CD4-positive, alpha-beta T cell (primary cell): ENCODE results near the gene TMC6. TPM values are rescaled to one million over a fixed set of nuclear protein-coding genes. Genes with fewer than 3 reads are reported as not detected.
A peak's percentile ranks its signal among the peaks of the same experiment; 100 is the strongest.

Source experiments
- ATAC-seq: fragments of 200-7000 bp; cut with Tn5 transposase; one replicate; pipeline ENCODE4 v1.10.0; 2022; ENCODE audit warnings: mild to moderate bottlenecking; ENCODE audit not compliant: poor library complexity
- CTCF ChIA-PET: fragments of 350-600 bp; sonication (Branson Sonifier 250); formaldehyde crosslinking; loops from one replicate; lab custom pipeline; 2021; ENCODE audit warnings: antibody characterized with exemption, inconsistent platforms; lab: Charles Lee
- POLR2A ChIA-PET: fragments of 350-600 bp; sonication (Branson Sonifier 250); formaldehyde crosslinking; loops from one replicate; lab custom pipeline; 2021; ENCODE audit warnings: antibody characterized with exemption, inconsistent platforms; lab: Charles Lee
- DNase-seq, 14 experiments: peaks; one replicate each; pipeline ENCODE4 v3.0.0-alpha.2; 2013 to 2020; ENCODE audit warnings: mixed read lengths in 2 of 14
- H3K27ac ChIP-seq, 2 donors: one replicate each; pipeline versions ENCODE4 v1.5.1 to v1.7.0; 2013; ENCODE audit warnings: low read length in 2 of 2, low read depth in 1 of 2, mild to moderate bottlenecking in 1 of 2
- H3K27me3 ChIP-seq, 2 experiments: 1 replicate in 1 of 2; 2 replicates in 1 of 2; pipeline versions ENCODE4 v1.6.1 to v1.7.0; 2013; ENCODE audit warnings: low read length in 2 of 2, control low read depth in 1 of 2, mild to moderate bottlenecking in 1 of 2, moderate library complexity in 1 of 2; ENCODE audit not compliant: insufficient read depth in 2 of 2, control insufficient read depth in 1 of 2
- H3K36me3 ChIP-seq: one replicate; pipeline ENCODE4 v1.6.1; 2013; ENCODE audit warnings: low read length, control low read depth; ENCODE audit not compliant: insufficient read depth
- H3K4me1 ChIP-seq: one replicate; pipeline ENCODE4 v1.6.1; 2013; ENCODE audit warnings: low read length, control low read depth; ENCODE audit not compliant: insufficient read depth
- H3K4me3 ChIP-seq: one replicate; pipeline ENCODE4 v1.5.1; 2013; ENCODE audit warnings: mild to moderate bottlenecking, low read length, moderate library complexity
- H3K9me3 ChIP-seq, 2 experiments: 1 replicate in 1 of 2; 2 replicates in 1 of 2; pipeline versions ENCODE4 v1.6.1 to v1.7.0; 2013; ENCODE audit warnings: low read length in 2 of 2, mild to moderate bottlenecking in 2 of 2, control low read depth in 1 of 2, moderate library complexity in 1 of 2; ENCODE audit not compliant: control insufficient read depth in 1 of 2, insufficient read depth in 1 of 2
- H3K27ac Mint-ChIP-seq: one replicate; pipeline ENCODE4 v1.8.0; 2020; ENCODE audit warnings: mixed read lengths
- H3K27me3 Mint-ChIP-seq: one replicate; pipeline ENCODE4 v1.8.0; 2021; ENCODE audit warnings: mixed read lengths
- H3K36me3 Mint-ChIP-seq: one replicate; pipeline ENCODE4 v1.8.0; 2021; ENCODE audit warnings: low read depth, mixed read lengths
- H3K4me1 Mint-ChIP-seq: one replicate; pipeline ENCODE4 v1.8.0; 2021; ENCODE audit warnings: low read depth, mixed read lengths
- H3K4me3 Mint-ChIP-seq: one replicate; pipeline ENCODE4 v1.8.0; 2020; ENCODE audit warnings: mild to moderate bottlenecking, mixed read lengths
- H3K9me3 Mint-ChIP-seq: one replicate; pipeline ENCODE4 v1.8.0; 2020; ENCODE audit warnings: mixed read lengths
- intact Hi-C, 2 experiments: fragments of 100-400 bp; cut with DNase I in 1 of 2; cut with micrococcal nuclease in 1 of 2; formaldehyde crosslinking; loops; one replicate each; pipeline versions ENCODE4 v1.15.1 to v1.9.0; 2023 to 2025; cut with DNase I, micrococcal nuclease
- total RNA-seq, 174 experiments: library from RNA in 2 of 174; stranded (reverse) in 2 of 174; gene quantifications; one replicate each; pipeline ENCODE4 v1.2.3 and lab custom pipeline; 2021 to 2026
- TF ChIP-seq, protein P1 (sequence below): fragments of 200-600 bp; IDR thresholded peaks from one replicate; pipeline ENCODE4 v1.8.0; 2022; ENCODE audit warnings: antibody characterized with exemption, mild to moderate bottlenecking

The TMC6 gene
- total RNA-seq, 2 experiments from 2014 or later, result 645 to 659 TPM

DNA sequence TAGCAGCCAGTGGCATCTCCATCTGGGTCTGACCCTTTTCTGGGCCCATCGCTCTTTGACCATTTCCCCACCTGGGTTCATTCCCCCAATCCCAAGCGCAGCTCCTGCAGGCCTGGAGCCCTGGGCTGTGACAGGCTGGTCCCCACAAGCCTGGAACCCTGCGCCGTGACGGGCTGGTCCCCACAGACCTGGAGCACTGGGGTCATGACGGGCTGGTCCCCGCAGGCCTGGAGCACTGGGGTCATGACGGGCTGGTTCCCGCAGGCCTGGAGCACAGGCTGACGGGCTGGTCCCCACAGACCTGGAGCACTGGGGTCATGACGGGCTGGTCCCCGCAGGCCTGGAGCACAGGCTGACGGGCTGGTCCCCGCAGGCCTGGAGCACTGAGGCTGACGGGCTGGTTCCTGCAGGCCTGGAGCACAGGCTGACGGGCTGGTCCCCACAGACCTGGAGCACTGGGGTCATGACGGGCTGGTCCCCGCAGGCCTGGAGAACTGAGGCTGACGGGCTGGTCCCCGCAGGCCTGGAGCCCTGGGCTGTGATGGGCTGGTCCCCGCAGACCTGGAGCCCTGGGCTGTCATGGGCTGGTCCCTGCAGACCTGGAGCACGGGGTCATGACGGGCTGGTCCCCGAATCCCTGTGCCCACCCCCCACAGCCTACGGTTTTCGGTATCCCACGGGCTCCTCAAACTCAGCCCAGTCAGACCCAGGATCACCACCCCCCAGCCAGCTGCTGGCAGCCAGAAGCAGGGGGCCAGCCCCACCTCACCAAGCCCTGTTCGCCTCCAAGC, 16.6 kb downstream of the TMC6 start:
- Histone ChIP-seq H3K36me3 (peaks cover 91% of the 10 kb centered on the region), H3K4me3 (no peak overlapping the region), H3K27me3 (no peaks in the 10 kb centered on the region), H3K4me1 (peaks cover 68% of the 10 kb centered on the region), H3K9me3 (no peaks in the 10 kb centered on the region), H3K27ac (peak overlapping the region in 1 of 2 donors; percentile 7)
- Mint-ChIP-seq H3K27me3 (no peaks in the 10 kb centered on the region), H3K27ac (peak overlapping the region; percentile 84), H3K4me3 (no peak overlapping the region), H3K4me1 (peaks cover 44% of the 10 kb centered on the region), H3K36me3 (peaks cover 69% of the 10 kb centered on the region), H3K9me3 (no peaks in the 10 kb centered on the region)
- ATAC-seq (peak; percentile 5), DNase-seq (peak in 2 of 14 experiments; percentile 1 to 27)
- TF ChIP-seq, protein P1, sequence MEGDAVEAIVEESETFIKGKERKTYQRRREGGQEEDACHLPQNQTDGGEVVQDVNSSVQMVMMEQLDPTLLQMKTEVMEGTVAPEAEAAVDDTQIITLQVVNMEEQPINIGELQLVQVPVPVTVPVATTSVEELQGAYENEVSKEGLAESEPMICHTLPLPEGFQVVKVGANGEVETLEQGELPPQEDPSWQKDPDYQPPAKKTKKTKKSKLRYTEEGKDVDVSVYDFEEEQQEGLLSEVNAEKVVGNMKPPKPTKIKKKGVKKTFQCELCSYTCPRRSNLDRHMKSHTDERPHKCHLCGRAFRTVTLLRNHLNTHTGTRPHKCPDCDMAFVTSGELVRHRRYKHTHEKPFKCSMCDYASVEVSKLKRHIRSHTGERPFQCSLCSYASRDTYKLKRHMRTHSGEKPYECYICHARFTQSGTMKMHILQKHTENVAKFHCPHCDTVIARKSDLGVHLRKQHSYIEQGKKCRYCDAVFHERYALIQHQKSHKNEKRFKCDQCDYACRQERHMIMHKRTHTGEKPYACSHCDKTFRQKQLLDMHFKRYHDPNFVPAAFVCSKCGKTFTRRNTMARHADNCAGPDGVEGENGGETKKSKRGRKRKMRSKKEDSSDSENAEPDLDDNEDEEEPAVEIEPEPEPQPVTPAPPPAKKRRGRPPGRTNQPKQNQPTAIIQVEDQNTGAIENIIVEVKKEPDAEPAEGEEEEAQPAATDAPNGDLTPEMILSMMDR, result no peak
- ChIA-PET POLR2A (interaction anchor here (1.0 to 9.3 kb wide), 10 partner anchors 10 to 140 kb away, joined by 3 to 151 read pairs (median 9); partner anchors contain the start of genes TMC6 and TMC8), CTCF (interaction anchor here (1.0 to 2.8 kb wide), 11 partner anchors 14 to 139 kb away, joined by 3 to 37 read pairs (median 8); partner anchors contain the start of genes TMC6 and TMC8)
- intact Hi-C loops, result loop anchor here (1.0 to 5.0 kb wide), 4 partner anchors 22 to 139 kb away; partner anchors contain the start of gene C17orf99 (in 1 of the 2)

DNA sequence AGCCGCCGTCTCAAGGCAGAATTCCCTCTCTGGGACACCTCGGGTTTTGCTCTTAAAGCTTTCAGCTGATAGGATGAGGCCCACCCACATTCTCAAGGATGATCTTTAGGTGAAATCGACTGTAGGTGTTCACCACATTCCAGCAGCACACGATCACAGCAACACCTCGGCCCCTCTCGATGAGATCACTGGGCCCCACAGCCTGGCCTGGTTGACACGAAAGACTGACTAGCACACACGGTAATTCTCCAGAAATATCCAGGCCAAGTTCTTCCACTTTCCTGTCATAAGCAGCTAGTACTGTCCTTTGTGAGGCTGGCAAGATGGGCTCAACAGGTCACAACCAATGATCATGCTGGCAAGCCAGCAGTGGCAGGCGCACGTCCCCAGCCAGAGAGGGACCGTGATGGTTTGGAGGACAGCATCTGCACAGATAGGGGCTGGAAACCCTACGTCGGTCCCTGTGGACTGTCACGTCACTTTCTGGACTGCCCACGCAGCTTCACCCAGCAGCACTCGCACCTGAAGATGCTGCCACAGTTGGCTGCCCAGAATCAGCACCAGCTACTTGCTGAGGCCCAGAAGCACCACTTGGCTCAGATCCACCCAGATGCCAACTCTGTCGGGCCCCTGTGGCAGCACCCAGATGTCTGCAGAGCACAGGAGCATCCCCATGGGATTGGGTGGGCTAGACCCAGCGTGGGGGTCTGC, 17.4 kb downstream of the TMC6 start:
- TF ChIP-seq, protein P1, result no peak
- Histone ChIP-seq H3K4me3 (no peak overlapping the region), H3K9me3 (no peaks in the 10 kb centered on the region), H3K36me3 (peaks cover 84% of the 10 kb centered on the region), H3K27me3 (no peaks in the 10 kb centered on the region), H3K27ac (no peak overlapping the region), H3K4me1 (peaks cover 61% of the 10 kb centered on the region)
- H3K27ac Mint-ChIP-seq, result peak overlapping the region; percentile 55
- no peak overlapping the region for H3K4me3 Mint-ChIP-seq
- DNase-seq (peak in 1 of 14 experiments; percentile 24), ATAC-seq (no peak)
- intact Hi-C loops, result loop anchor here in 1 of 2 experiments (5.0 kb wide), 1 partner anchor 36 kb away; the partner anchor contains the start of gene C17orf99
- CTCF ChIA-PET, result interaction anchor here (0.6 to 2.6 kb wide), 2 partner anchors 40 to 65 kb away, joined by 4 to 7 read pairs; no protein-coding TSS in a partner anchor
- H3K4me1 Mint-ChIP-seq, result peaks cover 46% of the 10 kb centered on the region
- no peaks in the 10 kb centered on the region for H3K9me3 Mint-ChIP-seq
- H3K36me3 Mint-ChIP-seq, result peaks cover 67% of the 10 kb centered on the region
- no peaks in the 10 kb centered on the region for H3K27me3 Mint-ChIP-seq
- POLR2A ChIA-PET, result interaction anchor here (1.6 to 9.3 kb wide), 3 partner anchors 10 to 23 kb away, joined by 8 to 151 read pairs (median 16); partner anchors contain the start of genes TMC6 and TMC8

DNA sequence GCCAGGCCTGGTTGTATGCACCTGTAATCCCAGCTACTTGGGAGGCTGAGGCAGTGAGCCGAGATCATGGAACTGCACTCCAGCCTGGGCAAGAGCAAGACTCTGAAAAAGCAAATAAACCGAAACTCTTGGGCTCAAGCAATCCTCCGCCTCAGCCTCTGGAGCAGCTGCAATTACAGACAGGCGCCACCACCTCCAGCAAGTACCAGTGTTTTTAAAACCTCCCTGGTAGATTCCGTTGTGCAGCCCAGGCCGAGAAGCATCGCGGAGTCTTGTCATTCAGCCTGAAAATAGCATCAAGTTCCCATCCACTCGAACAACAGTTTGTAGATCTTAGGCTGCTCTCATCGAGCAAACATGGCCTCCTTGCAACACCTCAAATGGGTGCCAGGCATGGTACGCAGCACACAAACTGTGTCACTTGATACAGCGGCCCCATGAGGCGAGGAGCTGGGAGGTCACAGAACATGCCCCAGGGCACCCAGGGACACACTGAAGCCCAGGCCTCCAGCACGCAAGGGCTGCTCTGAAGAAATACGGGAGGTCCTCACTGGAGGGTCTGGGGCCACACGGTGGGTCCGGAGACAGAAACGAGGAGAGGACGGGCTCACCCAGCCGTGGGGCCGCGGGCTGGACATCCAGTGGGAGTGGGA, 18.1 kb downstream of the TMC6 start:
- no peaks in the 10 kb centered on the region for H3K9me3 Mint-ChIP-seq
- no peaks in the 10 kb centered on the region for H3K27me3 Mint-ChIP-seq
- Histone ChIP-seq H3K27ac (no peak overlapping the region), H3K4me3 (no peak overlapping the region), H3K27me3 (no peaks in the 10 kb centered on the region), H3K4me1 (peaks cover 55% of the 10 kb centered on the region), H3K9me3 (no peaks in the 10 kb centered on the region), H3K36me3 (peaks cover 84% of the 10 kb centered on the region)
- ATAC-seq (no peak), DNase-seq (peak in 1 of 14 experiments; percentile 18)
- POLR2A ChIA-PET, result interaction anchor here (1.6 to 9.3 kb wide), 2 partner anchors 17 to 24 kb away, joined by 8 to 151 read pairs; partner anchors contain the start of genes TMC6 and TMC8
- H3K36me3 Mint-ChIP-seq, result peaks cover 67% of the 10 kb centered on the region
- intact Hi-C loops, result loop anchor here in 1 of 2 experiments (5.0 kb wide), 1 partner anchor 37 kb away; the partner anchor contains the start of gene C17orf99
- H3K4me1 Mint-ChIP-seq, result peaks cover 46% of the 10 kb centered on the region
- TF ChIP-seq, protein P1, result no peak
- H3K27ac Mint-ChIP-seq, result peak overlapping the region; percentile 55
- no peak overlapping the region for H3K4me3 Mint-ChIP-seq
- CTCF ChIA-PET, result interaction anchor here (2.6 kb wide), 1 partner anchor 66 kb away, joined by 7 read pairs; no protein-coding TSS in a partner anchor
